Anterior cingulate cortex (tissue), 58 donors: ENCODE data around the gene LRBA.

ENCODE experiments used
- DNase-seq, 58 donors: peaks; one replicate each; lab custom pipeline; 2025; lab: John Stamatoyannopoulos, UW

LRBA gene

DNA sequence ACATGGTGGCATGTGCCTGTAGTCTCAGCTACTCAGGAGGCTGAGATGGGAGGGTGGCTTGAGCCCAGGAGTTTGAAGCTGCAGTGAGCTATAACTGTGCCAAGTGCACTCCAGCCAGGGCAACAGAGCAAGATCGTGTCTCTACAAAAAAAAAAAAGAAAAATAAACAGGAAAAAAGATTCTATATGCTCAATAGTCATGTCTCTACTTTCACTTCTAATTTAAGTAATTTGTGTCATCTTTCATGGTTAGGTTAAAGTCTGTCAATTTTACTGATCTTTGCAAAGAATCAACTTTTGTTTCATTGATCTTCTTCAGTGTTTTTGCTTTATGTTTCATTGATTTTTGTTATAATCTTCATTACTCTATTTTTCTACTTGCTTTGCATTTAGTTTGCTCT lies 539.3 kb downstream of the LRBA start:
- no peak for DNase-seq

DNA sequence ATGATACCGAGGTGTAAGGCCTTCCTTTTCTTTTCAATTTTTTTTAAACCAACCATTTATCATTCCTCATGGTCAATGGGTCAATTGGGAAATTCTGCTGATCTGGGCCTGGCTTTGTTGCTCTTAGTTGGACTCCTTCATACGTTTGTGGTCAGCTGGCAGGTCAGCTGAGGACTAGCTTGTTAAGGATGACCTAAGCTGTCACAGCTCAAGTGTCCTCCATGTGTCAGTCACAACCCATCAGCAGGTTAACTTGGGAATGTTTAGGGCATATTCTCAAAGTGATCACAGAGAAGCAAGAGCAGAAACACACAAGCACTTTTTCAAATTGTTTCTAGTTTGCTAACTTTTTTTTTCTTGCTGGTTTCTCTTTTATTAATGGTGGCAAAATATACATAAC lies 550.6 kb downstream of the LRBA start:
- no peak for DNase-seq

DNA sequence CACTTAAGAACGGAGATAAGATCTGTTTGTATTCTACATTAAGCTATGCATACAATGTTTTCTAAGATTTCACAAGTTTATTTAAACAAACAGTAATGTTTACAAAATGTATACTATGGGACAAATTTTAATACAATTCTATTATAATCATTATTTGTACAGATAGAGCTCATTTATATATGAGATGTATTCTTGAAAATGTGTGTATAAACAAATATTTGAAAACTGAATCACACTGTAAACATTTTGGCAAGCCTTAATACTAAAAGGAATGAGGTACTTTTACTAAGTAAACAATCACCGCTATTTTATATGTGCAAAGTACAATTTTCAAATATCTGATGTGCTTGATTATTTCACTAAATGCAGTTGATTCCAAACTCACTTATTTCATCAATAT lies 552.3 kb downstream of the LRBA start:
- no peak for DNase-seq

DNA sequence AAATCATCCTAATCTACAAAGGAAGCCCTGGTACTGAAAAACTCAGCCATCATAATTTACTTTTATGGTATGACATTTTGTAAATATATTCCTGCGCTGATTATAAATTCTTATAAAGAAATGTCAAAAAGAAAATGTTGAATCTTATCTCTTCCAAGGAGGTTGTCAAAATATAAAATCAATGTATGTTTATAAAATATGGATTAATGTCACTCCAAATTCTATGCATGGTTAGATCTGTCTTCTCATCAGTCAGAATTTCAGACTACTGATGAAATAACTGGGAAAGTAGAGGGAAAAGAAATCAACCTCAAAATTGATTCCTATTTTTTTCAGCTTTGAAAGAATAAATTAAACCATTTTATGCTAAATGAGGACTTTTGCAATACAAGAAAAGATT lies 553.1 kb downstream of the LRBA start:
- DNase-seq: no peak

- no peak for DNase-seq
Measured at GRCh38 chr4:150457802-150458201, 557.3 kb downstream of the LRBA start.

GRCh38 chr4:150451883-150452282 lies 563.2 kb downstream of the LRBA start:
- no peak for DNase-seq

DNA sequence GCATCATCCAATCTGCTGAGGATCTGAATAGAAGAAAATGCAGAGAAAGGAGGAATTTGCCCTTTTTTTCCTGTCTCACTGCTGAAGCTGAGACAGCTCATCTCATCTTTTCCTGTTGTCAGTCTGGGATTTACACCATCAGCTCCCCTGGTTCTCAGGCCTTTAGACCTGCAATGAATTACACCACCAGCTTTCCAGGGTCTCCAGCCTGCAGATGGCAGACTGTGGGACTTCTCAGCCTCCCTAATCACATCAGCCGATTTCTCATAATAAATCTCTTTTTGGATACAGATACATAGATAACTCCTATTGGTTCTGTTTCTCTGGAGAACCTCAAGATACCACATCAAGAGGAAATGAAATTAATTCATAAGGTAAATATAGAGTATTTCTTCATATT lies 567.7 kb downstream of the LRBA start:
- DNase-seq: no peak

- DNase-seq: no peak
Measured at GRCh38 chr4:150439451-150439933, 575.6 kb downstream of the LRBA start.

- DNase-seq: no peak
Measured at GRCh38 chr4:150436598-150437370, 578.3 kb downstream of the LRBA start.

DNA sequence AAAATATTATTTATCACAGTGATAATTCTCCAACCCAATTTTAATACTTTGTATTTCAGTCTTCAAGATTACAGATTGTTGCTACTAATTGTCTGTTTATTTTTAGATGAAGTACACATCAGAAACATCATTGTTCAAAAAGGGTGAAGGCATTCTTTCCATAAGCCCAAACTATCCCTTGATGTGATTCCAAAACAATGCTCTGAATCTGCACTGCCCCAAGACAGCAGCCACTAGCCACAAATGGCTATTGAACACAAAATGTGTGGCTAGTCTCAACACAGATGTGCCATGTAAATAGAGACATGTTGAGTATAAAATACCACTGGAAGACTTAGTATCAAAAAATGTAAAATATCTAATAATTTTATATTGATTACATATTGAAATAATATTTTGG lies 583.9 kb downstream of the LRBA start:
- no peak for DNase-seq

GRCh38 chr4:150425161-150425560 lies 589.9 kb downstream of the LRBA start:
- no peak for DNase-seq

- DNase-seq: no peak
Measured at GRCh38 chr4:150423503-150423902, 591.6 kb downstream of the LRBA start.

DNA sequence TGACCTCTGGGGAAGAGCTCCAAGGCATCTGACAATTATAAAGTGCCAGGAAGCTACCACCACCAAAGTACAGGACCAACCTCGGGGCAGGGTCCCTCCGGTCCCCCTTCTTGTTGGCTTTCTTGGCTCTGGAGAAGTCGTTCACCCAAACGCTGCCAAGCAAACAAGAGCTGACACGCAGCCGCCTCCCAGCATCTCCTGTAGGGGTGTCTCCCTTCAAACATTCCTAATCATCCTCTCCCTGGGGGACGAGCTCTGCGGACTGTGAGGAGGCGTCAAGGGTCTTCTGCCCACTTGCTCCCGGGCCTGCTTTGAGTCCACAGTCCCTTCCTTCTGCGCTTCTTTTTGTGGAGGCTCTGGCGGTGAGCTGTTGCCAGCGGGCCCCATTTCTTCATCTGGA lies 592.0 kb downstream of the LRBA start:
- no peak for DNase-seq

GRCh38 chr4:150421612-150422011 lies 593.5 kb downstream of the LRBA start:
- DNase-seq: no peak

DNA sequence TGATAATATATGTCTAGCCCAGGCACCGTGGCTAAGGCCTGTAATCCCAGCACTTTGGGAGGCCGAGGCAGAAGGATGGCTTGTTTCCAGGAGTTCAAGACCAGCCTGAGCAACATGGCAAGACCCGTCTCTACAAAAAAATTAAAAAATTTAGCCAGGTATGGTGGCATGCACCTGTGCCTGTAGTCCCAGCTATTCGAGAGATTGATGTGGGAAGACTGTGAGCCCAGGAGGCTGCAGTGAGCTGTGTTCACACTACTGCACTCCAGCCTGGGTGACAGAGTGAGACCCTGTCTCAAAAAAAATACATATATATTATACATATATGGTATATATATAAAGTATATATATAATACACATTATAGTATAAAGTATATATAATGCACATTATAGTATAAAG lies 595.1 kb downstream of the LRBA start:
- no peak for DNase-seq

GRCh38 chr4:150418757-150419410 lies 596.2 kb downstream of the LRBA start:
- DNase-seq: peak in 4 of 58 donors; percentile 0 to 14 (median 2)

DNA sequence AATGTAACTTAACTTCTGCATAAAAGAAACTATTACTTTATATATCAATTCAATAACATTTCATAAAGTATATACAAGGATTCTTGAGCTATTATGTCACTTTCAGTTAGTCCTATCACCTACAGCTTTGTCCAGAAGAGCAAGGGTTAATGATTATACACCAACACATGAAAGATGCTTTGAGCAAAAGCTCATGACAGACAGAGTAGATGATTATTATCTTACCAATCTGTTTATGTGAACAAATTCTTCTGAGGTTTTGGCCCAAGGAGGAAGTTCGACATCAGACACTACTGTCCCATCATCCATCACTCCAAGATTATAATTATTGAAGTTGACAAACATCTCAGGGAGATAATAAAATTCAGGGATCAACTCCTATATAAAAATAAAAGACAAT lies 599.9 kb downstream of the LRBA start:
- no peak for DNase-seq

DNA sequence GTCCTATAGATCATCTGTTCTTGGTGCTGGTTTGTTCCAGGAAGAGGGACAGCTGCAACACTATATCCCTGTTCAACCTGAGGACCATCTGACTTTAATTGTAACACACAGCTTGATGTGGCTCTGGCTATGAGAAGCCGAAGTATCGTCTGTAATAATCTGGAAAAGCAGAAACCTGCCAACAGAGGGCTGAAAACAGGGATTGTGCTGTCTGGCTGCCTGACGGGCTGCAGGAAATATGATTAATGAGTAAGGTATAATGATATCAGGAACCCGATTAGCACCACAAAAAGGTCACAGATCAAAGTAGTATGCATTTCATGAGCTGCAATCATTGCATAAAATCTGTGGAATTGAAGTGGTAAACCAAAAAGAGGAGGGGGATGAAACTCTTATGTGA lies 603.6 kb downstream of the LRBA start:
- DNase-seq: no peak

GRCh38 chr4:150402871-150403272 lies 612.2 kb downstream of the LRBA start:
- DNase-seq: peak in 37 of 58 donors; percentile 0 to 53 (median 7)

DNA sequence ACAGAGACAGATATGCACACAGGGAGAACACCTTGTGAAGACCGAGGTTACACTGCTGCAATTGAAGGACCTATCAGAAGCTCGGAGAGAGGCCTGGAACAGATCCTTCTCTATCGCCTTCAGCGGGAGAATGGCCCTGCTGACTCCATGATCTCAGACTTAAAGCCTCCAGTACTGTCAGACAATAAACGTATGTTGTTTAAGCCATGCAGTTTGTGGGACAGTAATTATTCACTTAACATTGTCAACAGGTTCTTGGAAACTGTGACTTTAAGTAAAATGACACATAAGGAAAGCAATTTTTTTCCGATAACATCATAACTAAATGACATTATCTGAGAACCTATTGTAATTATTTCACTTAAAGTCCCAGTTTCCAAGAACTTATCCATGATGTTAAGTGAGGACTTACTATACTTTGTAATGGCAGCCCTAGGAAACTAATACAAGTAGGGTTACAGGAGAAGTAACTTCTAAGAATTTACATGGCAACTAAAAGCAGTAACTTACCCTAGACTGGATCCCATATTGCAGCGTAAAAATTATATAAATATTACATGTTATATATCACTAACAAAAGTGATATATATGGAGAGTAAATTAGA lies 613.9 kb downstream of the LRBA start:
- no peak for DNase-seq

- DNase-seq: no peak
Measured at GRCh38 chr4:150395872-150396271, 619.2 kb downstream of the LRBA start.

GRCh38 chr4:150394046-150394445 lies 621.0 kb downstream of the LRBA start:
- no peak for DNase-seq
